Measurements from ENCODE around the gene JDP2.

The JDP2 gene

DNA sequence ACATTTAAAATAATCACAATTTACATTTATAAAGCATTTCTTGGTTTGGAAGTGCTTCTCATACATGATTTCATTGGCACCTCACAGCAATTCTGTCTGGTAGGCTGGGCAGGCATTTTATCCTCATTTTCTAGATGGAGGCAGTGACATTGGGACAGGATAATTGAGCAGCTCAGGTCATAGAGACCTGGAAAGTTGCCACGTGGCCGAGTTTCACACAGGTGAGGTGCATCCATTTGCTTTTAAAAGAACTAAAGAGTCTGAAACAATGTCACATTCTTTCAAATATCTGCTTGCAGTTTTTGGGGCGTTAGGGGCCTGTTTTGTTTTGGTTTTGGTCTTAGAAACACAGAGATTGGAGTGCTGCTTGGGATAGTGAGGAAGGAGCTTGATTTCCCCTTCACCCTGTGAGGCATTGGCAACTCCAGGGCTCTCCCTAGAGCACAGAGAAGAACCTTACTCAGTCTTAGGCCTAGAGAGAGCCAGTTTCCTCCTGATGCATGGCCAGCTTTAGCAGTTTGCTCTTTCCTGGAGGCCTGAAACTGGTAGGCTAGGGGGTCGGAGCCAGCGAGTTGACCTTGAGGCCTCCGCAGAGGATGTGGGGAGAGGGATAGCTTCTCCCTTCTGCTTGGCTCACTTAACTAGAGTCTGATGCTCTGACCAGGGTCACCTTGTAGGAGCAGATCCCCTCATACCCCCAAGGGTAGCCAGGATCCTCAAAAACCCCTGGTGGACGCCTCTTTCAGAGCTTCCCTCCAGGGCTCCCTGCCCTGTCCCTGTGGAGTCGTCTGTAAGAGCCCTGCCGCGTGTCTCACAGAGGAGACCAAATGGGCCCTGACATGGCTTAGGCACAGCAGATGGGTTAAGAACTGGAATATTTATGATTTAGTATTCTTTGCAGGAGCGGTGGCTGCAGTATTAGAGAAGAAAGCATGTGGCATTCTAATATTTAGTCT, 34.9 kb upstream of the JDP2 start:
- no peaks in the 10 kb centered on the region for H3K4me1 ChIP-seq (ENCODE audit: insufficient read depth, low read length, severe bottlenecking)
- H3K27me3 ChIP-seq (ENCODE audit: insufficient read depth, low read length) = no peaks in the 10 kb centered on the region; the same call in 1 of the 2 replicates
- H3K9ac ChIP-seq (ENCODE audit: low read length) = no peak overlapping the region
- no peaks in the 10 kb centered on the region for H3K9me2 ChIP-seq (ENCODE audit: low read depth, low read length)
- no peak overlapping the region for H3K4me3 ChIP-seq (ENCODE audit: low read depth, low read length, poor library complexity, severe bottlenecking)
- no peaks in the 10 kb centered on the region for H4K20me1 ChIP-seq (ENCODE audit: insufficient read depth, low read length)
- H3K27ac ChIP-seq (ENCODE audit: low read depth, low read length, poor library complexity, severe bottlenecking) = no peak overlapping the region
- no peak overlapping the region for H3K4me2 ChIP-seq (ENCODE audit: low read length)
- H3K9me3 ChIP-seq (ENCODE audit: low read length) = no peaks in the 10 kb centered on the region
- TF ChIP-seq, protein P1, sequence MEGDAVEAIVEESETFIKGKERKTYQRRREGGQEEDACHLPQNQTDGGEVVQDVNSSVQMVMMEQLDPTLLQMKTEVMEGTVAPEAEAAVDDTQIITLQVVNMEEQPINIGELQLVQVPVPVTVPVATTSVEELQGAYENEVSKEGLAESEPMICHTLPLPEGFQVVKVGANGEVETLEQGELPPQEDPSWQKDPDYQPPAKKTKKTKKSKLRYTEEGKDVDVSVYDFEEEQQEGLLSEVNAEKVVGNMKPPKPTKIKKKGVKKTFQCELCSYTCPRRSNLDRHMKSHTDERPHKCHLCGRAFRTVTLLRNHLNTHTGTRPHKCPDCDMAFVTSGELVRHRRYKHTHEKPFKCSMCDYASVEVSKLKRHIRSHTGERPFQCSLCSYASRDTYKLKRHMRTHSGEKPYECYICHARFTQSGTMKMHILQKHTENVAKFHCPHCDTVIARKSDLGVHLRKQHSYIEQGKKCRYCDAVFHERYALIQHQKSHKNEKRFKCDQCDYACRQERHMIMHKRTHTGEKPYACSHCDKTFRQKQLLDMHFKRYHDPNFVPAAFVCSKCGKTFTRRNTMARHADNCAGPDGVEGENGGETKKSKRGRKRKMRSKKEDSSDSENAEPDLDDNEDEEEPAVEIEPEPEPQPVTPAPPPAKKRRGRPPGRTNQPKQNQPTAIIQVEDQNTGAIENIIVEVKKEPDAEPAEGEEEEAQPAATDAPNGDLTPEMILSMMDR (IDR thresholded peaks at IDR 0.05; ENCODE audit: low read length) = no peak
- TF ChIP-seq EZH2 (IDR thresholded peaks at IDR 0.05; ENCODE audit: borderline replicate concordance, low read length) = no peak
- no peaks in the 10 kb centered on the region for H3K79me2 ChIP-seq (ENCODE audit: insufficient read depth, low read length)
- H2AFZ ChIP-seq (ENCODE audit: low read length) = no peak overlapping the region
- H3F3A ChIP-seq (ENCODE audit: insufficient read depth, low read length) = no peaks in the 10 kb centered on the region
- no peaks in the 10 kb centered on the region; the same call in 1 of the 2 replicates for H3K36me3 ChIP-seq (ENCODE audit: insufficient read depth, low read length)

DNA sequence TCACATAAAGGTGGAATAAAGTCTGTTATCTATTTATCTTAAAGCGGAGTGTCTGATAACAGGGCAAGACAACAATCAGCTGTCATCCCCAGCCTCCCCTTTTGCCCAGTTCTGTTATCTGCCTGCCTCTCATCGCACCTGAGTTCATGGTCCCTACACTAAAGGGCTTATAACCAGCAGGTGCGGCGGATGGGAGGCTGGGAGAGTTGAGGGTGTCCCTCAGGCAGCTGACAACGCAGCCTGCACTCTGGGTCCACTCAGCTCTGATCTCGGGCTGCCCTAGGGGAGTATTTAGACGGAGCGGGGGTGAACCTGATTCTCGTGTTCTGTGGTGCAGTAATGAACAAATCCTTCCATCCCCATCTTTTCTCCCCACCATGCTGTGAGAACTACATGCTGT, 34.0 kb upstream of the JDP2 start:
- Histone ChIP-seq H3K9me2 (ENCODE audit: low read depth, low read length) (no peaks in the 10 kb centered on the region), H3K79me2 (ENCODE audit: insufficient read depth, low read length) (no peaks in the 10 kb centered on the region), H2AFZ (ENCODE audit: low read length) (no peak overlapping the region), H3K4me3 (ENCODE audit: low read depth, low read length, poor library complexity, severe bottlenecking) (no peak overlapping the region), H4K20me1 (ENCODE audit: insufficient read depth, low read length) (no peaks in the 10 kb centered on the region), H3K27ac (ENCODE audit: low read depth, low read length, poor library complexity, severe bottlenecking) (no peak overlapping the region), H3K9ac (ENCODE audit: low read length) (no peak overlapping the region), H3F3A (ENCODE audit: insufficient read depth, low read length) (no peaks in the 10 kb centered on the region), H3K27me3 (ENCODE audit: insufficient read depth, low read length) (peaks cover 6% of the 10 kb centered on the region; the same call in 1 of the 2 replicates), H3K4me1 (ENCODE audit: insufficient read depth, low read length, severe bottlenecking) (no peaks in the 10 kb centered on the region), H3K9me3 (ENCODE audit: low read length) (no peaks in the 10 kb centered on the region), H3K4me2 (ENCODE audit: low read length) (no peak overlapping the region), H3K36me3 (ENCODE audit: insufficient read depth, low read length) (no peaks in the 10 kb centered on the region; the same call in 1 of the 2 replicates)
- no peak for TF ChIP-seq EZH2 (IDR thresholded peaks at IDR 0.05; ENCODE audit: borderline replicate concordance, low read length)
- TF ChIP-seq, protein P1 (IDR thresholded peaks at IDR 0.05; ENCODE audit: low read length) = no peak

DNA sequence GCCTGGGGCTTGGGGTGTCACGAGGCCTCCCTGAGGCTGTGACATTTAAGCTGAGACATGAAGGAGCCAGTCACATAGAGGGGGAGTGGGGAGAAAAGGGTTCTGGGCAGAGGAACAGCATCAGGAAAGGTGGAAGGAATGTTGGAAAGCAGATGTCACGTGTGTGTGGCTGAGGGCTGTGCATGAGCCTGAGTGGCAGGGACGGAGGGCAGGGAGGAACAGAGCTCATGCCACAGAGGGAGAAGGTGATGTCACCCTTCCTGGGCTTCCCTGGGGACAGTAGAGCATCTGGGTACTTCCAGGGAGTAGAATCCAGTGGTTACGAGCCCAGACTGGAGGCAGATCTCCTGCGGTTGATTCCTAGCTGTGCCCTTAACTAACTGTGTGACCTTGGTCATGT, 32.0 kb upstream of the JDP2 start:
- TF ChIP-seq, protein P1 (IDR thresholded peaks at IDR 0.05; ENCODE audit: low read length) = no peak
- no peak for TF ChIP-seq EZH2 (IDR thresholded peaks at IDR 0.05; ENCODE audit: borderline replicate concordance, low read length)
- no peaks in the 10 kb centered on the region for H3K9me2 ChIP-seq (ENCODE audit: low read depth, low read length)
- no peak overlapping the region for H3K27ac ChIP-seq (ENCODE audit: low read depth, low read length, poor library complexity, severe bottlenecking)
- H3K27me3 ChIP-seq (ENCODE audit: insufficient read depth, low read length) = peaks cover 6% of the 10 kb centered on the region; the same call in 1 of the 2 replicates
- no peak overlapping the region for H3K4me2 ChIP-seq (ENCODE audit: low read length)
- H3K79me2 ChIP-seq (ENCODE audit: insufficient read depth, low read length) = no peaks in the 10 kb centered on the region
- no peaks in the 10 kb centered on the region; the same call in 1 of the 2 replicates for H3K36me3 ChIP-seq (ENCODE audit: insufficient read depth, low read length)
- no peaks in the 10 kb centered on the region for H3K4me1 ChIP-seq (ENCODE audit: insufficient read depth, low read length, severe bottlenecking)
- H3F3A ChIP-seq (ENCODE audit: insufficient read depth, low read length) = no peaks in the 10 kb centered on the region
- H4K20me1 ChIP-seq (ENCODE audit: insufficient read depth, low read length) = no peaks in the 10 kb centered on the region
- no peak overlapping the region for H2AFZ ChIP-seq (ENCODE audit: low read length)
- H3K4me3 ChIP-seq (ENCODE audit: low read depth, low read length, poor library complexity, severe bottlenecking) = no peak overlapping the region
- H3K9me3 ChIP-seq (ENCODE audit: low read length) = no peaks in the 10 kb centered on the region
- no peak overlapping the region for H3K9ac ChIP-seq (ENCODE audit: low read length)

Data from OCI-LY1 (cell line).